H1 (cell line): ENCODE results near the gene GGA3. TPM values are rescaled to one million over a fixed set of nuclear protein-coding genes. Genes with fewer than 3 reads are reported as not detected.

ENCODE experiments used
- CTCF ChIA-PET: fragments of 300-600 bp; sonication (Branson Sonifier 250); formaldehyde crosslinking; loops from one replicate; lab custom pipeline; 2021; ENCODE audit not compliant: partially characterized antibody; lab: Charles Lee
- POLR2A ChIA-PET: fragments of 300-600 bp; sonication (Branson Sonifier 250); formaldehyde crosslinking; loops from one replicate; lab custom pipeline; 2021; ENCODE audit warnings: inconsistent platforms; ENCODE audit not compliant: partially characterized antibody; lab: Charles Lee
- DNase-seq, 2 experiments: peaks; one replicate each; pipeline versions ENCODE4 v3.0.0 to v3.0.0-alpha.2; 2010 to 2022; ENCODE audit warnings: low spot score in 2 of 2, low read depth in 1 of 2, mixed read lengths in 1 of 2
- FAIRE-seq: peaks from 2 replicates; lab custom pipeline; 2011; peaks lifted over from hg19 to GRCh38; lab: Jason Lieb, UNC
- H2AFZ ChIP-seq: 2 replicates; pipeline ENCODE4 v1.8.1; 2012; ENCODE audit warnings: low read length, inconsistent platforms
- H2AK5ac ChIP-seq: 2 replicates; pipeline ENCODE4 v1.6.1; 2013; ENCODE audit warnings: low read depth, low read length
- H2BK120ac ChIP-seq: replicated peaks from 2 replicates; pipeline ENCODE3; 2013; ENCODE audit warnings: low read depth, low read length, inconsistent platforms
- H2BK12ac ChIP-seq: 2 replicates; pipeline ENCODE4 v1.6.1; 2013; ENCODE audit warnings: low read depth, low read length
- H2BK15ac ChIP-seq: 2 replicates; pipeline ENCODE4 v1.6.1; 2013; ENCODE audit warnings: low read length
- H2BK20ac ChIP-seq: 2 replicates; pipeline ENCODE4 v1.6.1; 2013; ENCODE audit warnings: low read length
- H2BK5ac ChIP-seq: 2 replicates; pipeline ENCODE4 v1.6.1; 2013; ENCODE audit warnings: low read depth, low read length
- H3K14ac ChIP-seq: 2 replicates; pipeline ENCODE4 v1.6.1; 2013; ENCODE audit warnings: inconsistent platforms; ENCODE audit not compliant: insufficient read length
- H3K18ac ChIP-seq: 2 replicates; pipeline ENCODE4 v1.6.1; 2013; ENCODE audit warnings: low read length; ENCODE audit errors: extremely low read depth
- H3K23ac ChIP-seq: 2 replicates; pipeline ENCODE4 v1.6.1; 2013; ENCODE audit warnings: inconsistent platforms; ENCODE audit not compliant: insufficient read length
- H3K23me2 ChIP-seq: 2 replicates; pipeline ENCODE4 v1.6.1; 2013; ENCODE audit warnings: low read depth, low read length
- H3K27ac ChIP-seq: 2 replicates; pipeline ENCODE4 v1.6.1; 2011; ENCODE audit warnings: low read depth, low read length, inconsistent platforms
- H3K27me3 ChIP-seq, 4 experiments: replicated peaks in 1 of 4; 1 replicate in 1 of 4; 2 replicates in 3 of 4; pipeline versions ENCODE4 v1.6.1 to v1.8.1; 2011 to 2013; ENCODE audit warnings: low read length in 3 of 4, mild to moderate bottlenecking in 3 of 4, inconsistent platforms in 2 of 4, mixed read lengths in 2 of 4, moderate library complexity in 1 of 4; ENCODE audit not compliant: control insufficient read depth in 3 of 4, insufficient read depth in 3 of 4; ENCODE audit errors: extremely low read depth in 1 of 4
- H3K36me3 ChIP-seq, 4 experiments: 2 replicates each; pipeline versions ENCODE4 v1.6.1 to v1.8.1; 2011 to 2013; ENCODE audit warnings: mild to moderate bottlenecking in 4 of 4, low read length in 3 of 4, moderate library complexity in 2 of 4, control low read depth in 1 of 4, inconsistent platforms in 1 of 4; ENCODE audit not compliant: insufficient read depth in 4 of 4, control insufficient read depth in 2 of 4
- H3K4ac ChIP-seq: replicated peaks from 2 replicates; pipeline ENCODE3; 2013; ENCODE audit warnings: low read length, low read depth, mixed read lengths, inconsistent platforms; ENCODE audit not compliant: insufficient read length
- H3K4me1 ChIP-seq, 4 experiments: replicated peaks in 1 of 4; 1 replicate in 1 of 4; 2 replicates in 3 of 4; pipeline versions ENCODE4 v1.6.1 to v1.8.1; 2011 to 2013; ENCODE audit warnings: low read length in 3 of 4, inconsistent platforms in 2 of 4, mixed read lengths in 1 of 4; ENCODE audit not compliant: insufficient read depth in 4 of 4, control insufficient read depth in 3 of 4
- H3K4me2 ChIP-seq, 2 experiments: 2 replicates each; pipeline versions ENCODE4 v1.6.1 to v1.8.1; 2011 to 2013; ENCODE audit warnings: low read depth in 2 of 2, low read length in 2 of 2, control low read depth in 1 of 2, inconsistent platforms in 1 of 2, mild to moderate bottlenecking in 1 of 2; ENCODE audit not compliant: insufficient read depth in 1 of 2
- H3K4me3 ChIP-seq, 4 experiments: fragments of 200-600, 300-600 bp in 1 of 4; sonication (generic), shearing (Covaris generic), sonication (Bioruptor Twin) in 1 of 4; 2 replicates each; pipeline versions ENCODE4 v1.5.1 to v1.8.1; 2011 to 2016; ENCODE audit warnings: low read length in 4 of 4, low read depth in 3 of 4, control low read depth in 2 of 4, inconsistent platforms in 2 of 4, mild to moderate bottlenecking in 2 of 4, mixed read lengths in 1 of 4, moderate library complexity in 1 of 4; ENCODE audit not compliant: insufficient read depth in 2 of 4; ENCODE audit errors: extremely low read depth in 1 of 4
- H3K56ac ChIP-seq: replicated peaks from 2 replicates; pipeline ENCODE3; 2013; ENCODE audit warnings: low read depth, mild to moderate bottlenecking, mixed read lengths, low read length, inconsistent platforms; ENCODE audit not compliant: insufficient read length
- H3K79me1 ChIP-seq: 2 replicates; pipeline ENCODE4 v1.6.1; 2013; ENCODE audit warnings: low read depth, low read length, control low read depth
- H3K79me2 ChIP-seq, 2 experiments: 2 replicates each; pipeline versions ENCODE4 v1.6.1 to v1.8.1; 2012 to 2013; ENCODE audit warnings: low read length in 2 of 2, mild to moderate bottlenecking in 2 of 2, inconsistent platforms in 1 of 2; ENCODE audit not compliant: insufficient read depth in 2 of 2, control insufficient read depth in 1 of 2
- H3K9ac ChIP-seq, 4 experiments: replicated peaks in 1 of 4; 1 replicate in 1 of 4; 2 replicates in 3 of 4; pipeline versions ENCODE4 v1.6.1 to v1.8.1; 2011 to 2013; ENCODE audit warnings: low read depth in 3 of 4, low read length in 3 of 4, control low read depth in 2 of 4, mild to moderate bottlenecking in 2 of 4, moderate library complexity in 2 of 4, inconsistent platforms in 1 of 4; ENCODE audit errors: extremely low read depth in 1 of 4
- H3K9me3 ChIP-seq, 2 experiments: 2 replicates each; pipeline versions ENCODE4 v1.6.1 to v1.8.1; 2012 to 2013; ENCODE audit warnings: mild to moderate bottlenecking in 2 of 2, moderate library complexity in 2 of 2, control low read depth in 1 of 2, inconsistent platforms in 1 of 2, low read depth in 1 of 2, low read length in 1 of 2, mixed read lengths in 1 of 2; ENCODE audit not compliant: insufficient read depth in 2 of 2
- H4K20me1 ChIP-seq, 2 experiments: replicated peaks in 1 of 2; 2 replicates each; pipeline versions ENCODE3 to v1.8.1; 2011 to 2013; ENCODE audit warnings: inconsistent platforms in 2 of 2, low read length in 2 of 2, mild to moderate bottlenecking in 1 of 2; ENCODE audit not compliant: insufficient read depth in 2 of 2, control insufficient read depth in 1 of 2
- H4K5ac ChIP-seq: 2 replicates; pipeline ENCODE4 v1.6.1; 2013; ENCODE audit warnings: low read length, low read depth, mixed read lengths, inconsistent platforms; ENCODE audit not compliant: insufficient read length
- H4K8ac ChIP-seq: 2 replicates; pipeline ENCODE4 v1.8.0; 2013; ENCODE audit warnings: mild to moderate bottlenecking, moderate library complexity, low read length, inconsistent platforms; ENCODE audit not compliant: insufficient read depth; ENCODE audit errors: extremely low read depth
- H4K91ac ChIP-seq: replicated peaks from 2 replicates; pipeline ENCODE3; 2013; ENCODE audit warnings: low read length, mixed read lengths, inconsistent platforms; ENCODE audit not compliant: insufficient read length
- TCF12 ChIP-seq: IDR thresholded peaks from 2 replicates; pipeline ENCODE4 v1.6.1; 2011; ENCODE audit warnings: low read depth, mild to moderate bottlenecking, low read length
- WGBS, 2 experiments: shearing (Covaris generic) in 1 of 2; methylation state at CpG; one replicate each; pipeline versions ENCODE4 v1.1.6 to v1.1.7; 2013 to 2015; ENCODE audit warnings: low lambda C conversion rate in 2 of 2, mixed read lengths in 2 of 2, inconsistent platforms in 1 of 2, low coverage in 1 of 2, missing lambda C conversion rate in 1 of 2; ENCODE audit not compliant: insufficient replicate concordance in 2 of 2, insufficient coverage in 1 of 2, insufficient read length in 1 of 2; ENCODE audit errors: extremely low coverage in 1 of 2, missing lambda C conversion rate in 1 of 2; 5-methylcytosine and 5-hydroxymethylcytosine counted together
- polyA plus RNA-seq, 7 experiments: library from polyadenylated mRNA; depleted of rRNA in 3 of 7; stranded (reverse) in 5 of 7; unstranded in 2 of 7; fragments of >200 nt in 5 of 7; fragments of 200-250 nt in 2 of 7; gene quantifications; 1 replicate in 5 of 7; 2 replicates in 1 of 7; 4 replicates in 1 of 7; pipeline versions ENCODE4 v1.2.1 to v1.2.3, GENCODE V29; 2011 to 2013; ENCODE audit warnings: missing spikeins in 2 of 7, mixed read lengths in 2 of 7
- total RNA-seq: library from RNA; stranded (reverse); fragmentation: NEBNext Ultra II Directional; extraction: Animal tissue kit (Norgen Biotek cat#: 25700); gene quantifications from 2 replicates; pipeline ENCODE4 v1.2.1, GENCODE V29; 2021

Gene GGA3
- total and polyA plus RNA-seq, 2 of the 8 experiments (the other 6 are each of a cell fraction or from before 2014, with no cell fraction given) = 40.6 to 60.0 TPM

DNA sequence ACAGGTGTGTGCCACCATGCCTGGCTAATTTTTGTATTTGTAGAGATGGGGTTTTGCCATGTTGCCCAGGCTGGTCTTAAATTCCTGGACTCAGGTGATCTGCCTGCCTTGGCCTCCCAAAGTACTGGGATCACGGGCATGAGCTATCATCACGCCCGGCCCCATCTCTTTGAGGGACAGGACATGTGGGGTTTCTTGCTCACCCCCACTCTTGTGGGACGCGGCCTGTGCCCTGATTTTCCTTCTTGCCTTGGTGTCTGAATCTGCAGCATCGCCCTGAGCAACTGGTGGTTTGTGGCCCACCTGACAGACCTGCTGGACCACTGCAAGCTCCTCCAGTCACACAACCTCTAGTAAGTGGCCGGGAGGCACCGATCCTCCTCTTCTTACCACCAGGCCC lies 30.3 kb downstream of the GGA3 start:
- WGBS, 2 experiments = 92% methylated on average over 8 of the region's 8 CpGs; no CpG with 5 or more reads in 1 of the 2 experiments
- no peak for FAIRE-seq
- no peak overlapping the region for H2BK120ac ChIP-seq

More for the DNA sequence above, 30.3 kb downstream of the GGA3 start:
- H2AK5ac ChIP-seq = no peak overlapping the region
- no peak overlapping the region for H2BK15ac ChIP-seq
- POLR2A ChIA-PET = interaction anchor here (1.0 to 2.5 kb wide), 7 partner anchors 9 to 268 kb away, joined by 3 to 8 read pairs (median 5); partner anchors contain the start of genes GGA3 and MIF4GD
- peaks cover 0 to 7% of the 10 kb centered on the region in 2 experiments for H4K20me1 ChIP-seq
- H2BK5ac ChIP-seq = no peak overlapping the region; the same call in 1 of the 2 replicates
- no peaks in the 10 kb centered on the region for H3K4me1 ChIP-seq
- H4K5ac ChIP-seq = no peak overlapping the region
- no peaks in the 10 kb centered on the region for H3K79me1 ChIP-seq
- H3K4me3 ChIP-seq = no peak overlapping the region
- no peak overlapping the region for H3K4ac ChIP-seq
- H2AFZ ChIP-seq = no peak overlapping the region
- no peak overlapping the region for H2BK20ac ChIP-seq
- no peak for TF ChIP-seq TCF12
- H4K8ac ChIP-seq = no peak overlapping the region
- no peaks in the 10 kb centered on the region for H3K27me3 ChIP-seq
- no peaks in the 10 kb centered on the region for H3K79me2 ChIP-seq
- no peak overlapping the region for H3K4me2 ChIP-seq
- no peak overlapping the region for H3K27ac ChIP-seq
- H3K9ac ChIP-seq = no peak overlapping the region
- CTCF ChIA-PET = interaction anchor here (1.0 to 6.9 kb wide), 5 partner anchors 9 to 403 kb away, joined by 3 to 84 read pairs (median 4); partner anchors contain the start of genes MIF4GD and SMIM5
- no peak overlapping the region for H3K18ac ChIP-seq
- no peak overlapping the region for H3K23ac ChIP-seq
- H3K36me3 ChIP-seq = peaks cover 23 to 76% (median 65%) of the 10 kb centered on the region in 4 experiments
- no peaks in the 10 kb centered on the region for H3K23me2 ChIP-seq
- no peak overlapping the region for H3K56ac ChIP-seq
- no peak overlapping the region for H4K91ac ChIP-seq
- H2BK12ac ChIP-seq = no peak overlapping the region
- no peak overlapping the region for H3K14ac ChIP-seq
- DNase-seq = no peak
- H3K9me3 ChIP-seq = no peaks in the 10 kb centered on the region
